ENCODE results near the gene CDC25C. TPM values are rescaled to one million over a fixed set of nuclear protein-coding genes. Genes with fewer than 3 reads are reported as not detected.

The CDC25C gene
- 0.42 TPM in 1 of 2 replicates, not detected in the other for total RNA-seq

GRCh38 chr5:138331449-138332368 lies at the start of gene CDC25C:
Gene CDC25C (minus strand): TSS chr5:138331804. CDS start chr5:138331180, 624 bp downstream.
- peaks cover 15% of the 10 kb centered on the region for H3K4me1 Mint-ChIP-seq
- peak within 1 kb of the TSS; percentile 78 for H3K27ac Mint-ChIP-seq
- DNase-seq (peak; percentile 83), ATAC-seq (ENCODE audit: low read depth) (peak; percentile 100)
- ChIA-PET POLR2A (interaction anchor here (0.6 to 13.1 kb wide), 5 partner anchors 19 to 212 kb away, joined by 3 to 322 read pairs (median 6); partner anchors contain the start of genes CDC23, ETF1 and KDM3B), CTCF (interaction anchor here (1.6 kb wide), 1 partner anchor 20 kb away, joined by 10 read pairs; the partner anchor contains the start of gene KDM3B)
- intact Hi-C loops (cut with micrococcal nuclease), result loop anchor here (1.0 to 10.0 kb wide), 3 partner anchors 21 to 447 kb away; partner anchors contain the start of genes BRD8, KDM3B and PKD2L2
- peaks cover 4% of the 10 kb centered on the region for H3K36me3 Mint-ChIP-seq (ENCODE audit: low read depth)
- TF ChIP-seq, protein P1, sequence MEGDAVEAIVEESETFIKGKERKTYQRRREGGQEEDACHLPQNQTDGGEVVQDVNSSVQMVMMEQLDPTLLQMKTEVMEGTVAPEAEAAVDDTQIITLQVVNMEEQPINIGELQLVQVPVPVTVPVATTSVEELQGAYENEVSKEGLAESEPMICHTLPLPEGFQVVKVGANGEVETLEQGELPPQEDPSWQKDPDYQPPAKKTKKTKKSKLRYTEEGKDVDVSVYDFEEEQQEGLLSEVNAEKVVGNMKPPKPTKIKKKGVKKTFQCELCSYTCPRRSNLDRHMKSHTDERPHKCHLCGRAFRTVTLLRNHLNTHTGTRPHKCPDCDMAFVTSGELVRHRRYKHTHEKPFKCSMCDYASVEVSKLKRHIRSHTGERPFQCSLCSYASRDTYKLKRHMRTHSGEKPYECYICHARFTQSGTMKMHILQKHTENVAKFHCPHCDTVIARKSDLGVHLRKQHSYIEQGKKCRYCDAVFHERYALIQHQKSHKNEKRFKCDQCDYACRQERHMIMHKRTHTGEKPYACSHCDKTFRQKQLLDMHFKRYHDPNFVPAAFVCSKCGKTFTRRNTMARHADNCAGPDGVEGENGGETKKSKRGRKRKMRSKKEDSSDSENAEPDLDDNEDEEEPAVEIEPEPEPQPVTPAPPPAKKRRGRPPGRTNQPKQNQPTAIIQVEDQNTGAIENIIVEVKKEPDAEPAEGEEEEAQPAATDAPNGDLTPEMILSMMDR (IDR thresholded peaks at IDR 0.05), result no peak
- peak within 1 kb of the TSS; percentile 92 for H3K4me3 Mint-ChIP-seq
- H3K9me3 Mint-ChIP-seq, result no peaks in the 10 kb centered on the region
- no peaks in the 10 kb centered on the region for H3K27me3 Mint-ChIP-seq

DNA sequence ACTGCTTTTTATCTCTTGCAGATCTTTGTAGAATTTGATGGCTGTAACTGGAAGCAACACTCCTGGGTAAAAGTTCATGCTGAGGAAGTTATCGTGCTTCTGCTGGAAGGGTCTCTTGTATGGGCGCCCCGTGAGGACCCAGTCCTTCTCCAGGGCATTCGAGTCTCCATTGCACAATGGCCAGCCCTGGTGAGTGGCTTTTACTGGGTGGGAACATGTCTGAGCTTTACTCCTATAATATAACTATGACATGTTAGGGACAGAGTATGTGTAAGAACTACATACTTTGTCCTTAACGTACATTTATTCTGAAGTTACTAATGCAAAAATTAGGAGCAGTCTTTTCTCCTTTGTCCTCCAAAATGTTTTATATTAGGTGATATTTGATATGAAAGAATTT lies 41.0 kb upstream of the CDC25C start:
- peaks cover 34% of the 10 kb centered on the region for H3K4me1 Mint-ChIP-seq
- TF ChIP-seq, protein P1 (IDR thresholded peaks at IDR 0.05), result no peak
- H3K36me3 Mint-ChIP-seq (ENCODE audit: low read depth), result peaks cover 45% of the 10 kb centered on the region
- no peak for ATAC-seq (ENCODE audit: low read depth)
- no peak for DNase-seq
- peak overlapping the region; percentile 46 for H3K27ac Mint-ChIP-seq
- H3K9me3 Mint-ChIP-seq, result no peaks in the 10 kb centered on the region
- ChIA-PET POLR2A (interaction anchor here (5.2 kb wide), 1 partner anchor 20 kb away, joined by 41 read pairs; the partner anchor contains the start of gene KDM3B), CTCF (interaction anchor here (7.6 kb wide), 1 partner anchor 19 kb away, joined by 61 read pairs; the partner anchor contains the start of gene KDM3B)
- intact Hi-C loops (cut with micrococcal nuclease), result no loop called here
- H3K4me3 Mint-ChIP-seq, result no peak overlapping the region
- no peaks in the 10 kb centered on the region for H3K27me3 Mint-ChIP-seq

GRCh38 chr5:138372225-138372624 lies 40.6 kb upstream of the CDC25C start:
- H3K9me3 Mint-ChIP-seq, result no peaks in the 10 kb centered on the region
- H3K4me3 Mint-ChIP-seq, result no peak overlapping the region
- CTCF ChIA-PET, result interaction anchor here (7.6 kb wide), 1 partner anchor 19 kb away, joined by 61 read pairs; the partner anchor contains the start of gene KDM3B
- H3K4me1 Mint-ChIP-seq, result peaks cover 36% of the 10 kb centered on the region
- POLR2A ChIA-PET, result interaction anchor here (5.2 kb wide), 1 partner anchor 19 kb away, joined by 41 read pairs; the partner anchor contains the start of gene KDM3B
- no peaks in the 10 kb centered on the region for H3K27me3 Mint-ChIP-seq
- intact Hi-C loops (cut with micrococcal nuclease), result no loop called here
- TF ChIP-seq, protein P1 (IDR thresholded peaks at IDR 0.05), result no peak
- ATAC-seq (ENCODE audit: low read depth) (peak; percentile 34), DNase-seq (no peak)
- H3K27ac Mint-ChIP-seq, result peak overlapping the region; percentile 46
- peaks cover 41% of the 10 kb centered on the region for H3K36me3 Mint-ChIP-seq (ENCODE audit: low read depth)

DNA sequence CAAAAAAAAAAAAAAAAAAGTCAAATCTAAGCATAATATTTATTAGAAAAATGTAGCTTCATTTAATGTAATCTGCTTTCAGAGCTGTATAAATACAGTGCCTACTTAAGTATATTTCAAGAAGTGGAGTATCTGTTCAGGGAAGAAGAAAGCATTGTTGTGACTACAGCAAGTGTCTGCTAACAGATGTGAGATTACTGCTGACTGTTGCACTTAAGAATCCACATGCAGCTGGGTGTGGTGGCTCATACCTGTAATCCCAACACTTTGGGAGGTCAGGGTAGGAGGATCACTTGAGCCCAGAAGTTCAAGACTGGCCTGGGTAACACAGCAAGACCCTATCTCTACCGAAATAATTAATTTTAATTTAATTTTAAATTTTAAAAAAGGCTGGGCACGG lies 39.9 kb upstream of the CDC25C start:
- Mint-ChIP-seq H3K4me1 (peaks cover 44% of the 10 kb centered on the region), H3K27me3 (no peaks in the 10 kb centered on the region), H3K27ac (no peak overlapping the region), H3K36me3 (ENCODE audit: low read depth) (peaks cover 33% of the 10 kb centered on the region), H3K9me3 (no peaks in the 10 kb centered on the region), H3K4me3 (no peak overlapping the region)
- CTCF ChIA-PET, result interaction anchor here (7.6 kb wide), 1 partner anchor 18 kb away, joined by 61 read pairs; the partner anchor contains the start of gene KDM3B
- DNase-seq (no peak), ATAC-seq (ENCODE audit: low read depth) (no peak)
- TF ChIP-seq, protein P1 (IDR thresholded peaks at IDR 0.05), result no peak
- intact Hi-C loops (cut with micrococcal nuclease), result no loop called here
- POLR2A ChIA-PET, result interaction anchor here (0.7 to 5.2 kb wide), 3 partner anchors 16 to 26 kb away, joined by 5 to 41 read pairs (median 9); partner anchors contain the start of gene KDM3B
